Measurements from ENCODE around the gene FMN2.
A peak's percentile ranks its signal among the peaks of the same experiment; 100 is the strongest.

FMN2 gene

GRCh38 chr1:240498335-240498734 is 406.7 kb downstream of the FMN2 start:
- H3K79me2 ChIP-seq (ENCODE audit: control insufficient read depth, insufficient read depth, low read length, unreplicated experiment) = no peaks in the 10 kb centered on the region
- H3K36me3 ChIP-seq (ENCODE audit: insufficient read depth, low read length) = no peaks in the 10 kb centered on the region
- peaks cover 22% of the 10 kb centered on the region for H3K4me1 ChIP-seq (ENCODE audit: control insufficient read depth, insufficient read depth, low read length, unreplicated experiment)
- no peak overlapping the region for H3K27ac ChIP-seq (ENCODE audit: low read depth, low read length)
- no peak overlapping the region for H2AFZ ChIP-seq (ENCODE audit: low read length, unreplicated experiment)
- H3K27me3 ChIP-seq (ENCODE audit: insufficient read depth, low read length) = no peaks in the 10 kb centered on the region
- H3K4me3 ChIP-seq (ENCODE audit: low read depth, low read length) = no peak overlapping the region

GRCh38 chr1:240499012-240499411 is 407.3 kb downstream of the FMN2 start:
- Histone ChIP-seq H3K36me3 (ENCODE audit: insufficient read depth, low read length) (no peaks in the 10 kb centered on the region), H2AFZ (ENCODE audit: low read length, unreplicated experiment) (peak overlapping the region; percentile 8), H3K79me2 (ENCODE audit: control insufficient read depth, insufficient read depth, low read length, unreplicated experiment) (no peaks in the 10 kb centered on the region), H3K4me1 (ENCODE audit: control insufficient read depth, insufficient read depth, low read length, unreplicated experiment) (peaks cover 22% of the 10 kb centered on the region), H3K27ac (ENCODE audit: low read depth, low read length) (no peak overlapping the region), H3K4me3 (ENCODE audit: low read depth, low read length) (no peak overlapping the region), H3K27me3 (ENCODE audit: insufficient read depth, low read length) (no peaks in the 10 kb centered on the region)

- Histone ChIP-seq H3K79me2 (ENCODE audit: control insufficient read depth, insufficient read depth, low read length, unreplicated experiment) (no peaks in the 10 kb centered on the region), H3K36me3 (ENCODE audit: insufficient read depth, low read length) (no peaks in the 10 kb centered on the region), H3K4me1 (ENCODE audit: control insufficient read depth, insufficient read depth, low read length, unreplicated experiment) (peaks cover 22% of the 10 kb centered on the region), H3K4me3 (ENCODE audit: low read depth, low read length) (no peak overlapping the region), H3K27ac (ENCODE audit: low read depth, low read length) (peak overlapping the region; percentile 17; the same call in 1 of the 2 replicates), H3K27me3 (ENCODE audit: insufficient read depth, low read length) (no peaks in the 10 kb centered on the region), H2AFZ (ENCODE audit: low read length, unreplicated experiment) (no peak overlapping the region)
Measured at GRCh38 chr1:240500647-240501046, 409.0 kb downstream of the FMN2 start.

- Histone ChIP-seq H3K27me3 (ENCODE audit: insufficient read depth, low read length) (no peaks in the 10 kb centered on the region), H3K4me1 (ENCODE audit: control insufficient read depth, insufficient read depth, low read length, unreplicated experiment) (peaks cover 22% of the 10 kb centered on the region), H3K4me3 (ENCODE audit: low read depth, low read length) (no peak overlapping the region), H3K27ac (ENCODE audit: low read depth, low read length) (peak overlapping the region; percentile 17; the same call in 1 of the 2 replicates), H2AFZ (ENCODE audit: low read length, unreplicated experiment) (peak overlapping the region; percentile 64), H3K36me3 (ENCODE audit: insufficient read depth, low read length) (no peaks in the 10 kb centered on the region), H3K79me2 (ENCODE audit: control insufficient read depth, insufficient read depth, low read length, unreplicated experiment) (no peaks in the 10 kb centered on the region)
Measured at GRCh38 chr1:240501115-240501514, 409.4 kb downstream of the FMN2 start.

- Histone ChIP-seq H3K27me3 (ENCODE audit: insufficient read depth, low read length) (no peaks in the 10 kb centered on the region), H3K79me2 (ENCODE audit: control insufficient read depth, insufficient read depth, low read length, unreplicated experiment) (no peaks in the 10 kb centered on the region), H3K36me3 (ENCODE audit: insufficient read depth, low read length) (no peaks in the 10 kb centered on the region), H3K4me1 (ENCODE audit: control insufficient read depth, insufficient read depth, low read length, unreplicated experiment) (peaks cover 22% of the 10 kb centered on the region), H3K27ac (ENCODE audit: low read depth, low read length) (no peak overlapping the region), H2AFZ (ENCODE audit: low read length, unreplicated experiment) (no peak overlapping the region), H3K4me3 (ENCODE audit: low read depth, low read length) (no peak overlapping the region)
Measured at GRCh38 chr1:240503036-240503435, 411.4 kb downstream of the FMN2 start.

GRCh38 chr1:240503558-240503957 is 411.9 kb downstream of the FMN2 start:
- no peak overlapping the region for H3K4me3 ChIP-seq (ENCODE audit: low read depth, low read length)
- no peak overlapping the region for H3K27ac ChIP-seq (ENCODE audit: low read depth, low read length)
- H2AFZ ChIP-seq (ENCODE audit: low read length, unreplicated experiment) = no peak overlapping the region
- H3K79me2 ChIP-seq (ENCODE audit: control insufficient read depth, insufficient read depth, low read length, unreplicated experiment) = no peaks in the 10 kb centered on the region
- no peaks in the 10 kb centered on the region for H3K27me3 ChIP-seq (ENCODE audit: insufficient read depth, low read length)
- no peaks in the 10 kb centered on the region for H3K36me3 ChIP-seq (ENCODE audit: insufficient read depth, low read length)
- peaks cover 21% of the 10 kb centered on the region for H3K4me1 ChIP-seq (ENCODE audit: control insufficient read depth, insufficient read depth, low read length, unreplicated experiment)

GRCh38 chr1:240506176-240506575 is 414.5 kb downstream of the FMN2 start:
- peaks cover 5% of the 10 kb centered on the region for H3K4me1 ChIP-seq (ENCODE audit: control insufficient read depth, insufficient read depth, low read length, unreplicated experiment)
- no peaks in the 10 kb centered on the region for H3K79me2 ChIP-seq (ENCODE audit: control insufficient read depth, insufficient read depth, low read length, unreplicated experiment)
- no peak overlapping the region for H3K27ac ChIP-seq (ENCODE audit: low read depth, low read length)
- no peak overlapping the region for H3K4me3 ChIP-seq (ENCODE audit: low read depth, low read length)
- H3K36me3 ChIP-seq (ENCODE audit: insufficient read depth, low read length) = no peaks in the 10 kb centered on the region
- H2AFZ ChIP-seq (ENCODE audit: low read length, unreplicated experiment) = no peak overlapping the region
- no peaks in the 10 kb centered on the region for H3K27me3 ChIP-seq (ENCODE audit: insufficient read depth, low read length)

- Histone ChIP-seq H3K4me3 (ENCODE audit: low read depth, low read length) (no peak overlapping the region), H3K36me3 (ENCODE audit: insufficient read depth, low read length) (no peaks in the 10 kb centered on the region), H3K27ac (ENCODE audit: low read depth, low read length) (no peak overlapping the region), H3K79me2 (ENCODE audit: control insufficient read depth, insufficient read depth, low read length, unreplicated experiment) (no peaks in the 10 kb centered on the region), H3K4me1 (ENCODE audit: control insufficient read depth, insufficient read depth, low read length, unreplicated experiment) (no peaks in the 10 kb centered on the region), H2AFZ (ENCODE audit: low read length, unreplicated experiment) (no peak overlapping the region), H3K27me3 (ENCODE audit: insufficient read depth, low read length) (no peaks in the 10 kb centered on the region)
Measured at GRCh38 chr1:240508201-240508600, 416.5 kb downstream of the FMN2 start.

GRCh38 chr1:240508950-240509349 is 417.3 kb downstream of the FMN2 start:
- no peak overlapping the region for H3K27ac ChIP-seq (ENCODE audit: low read depth, low read length)
- no peaks in the 10 kb centered on the region for H3K36me3 ChIP-seq (ENCODE audit: insufficient read depth, low read length)
- no peak overlapping the region for H2AFZ ChIP-seq (ENCODE audit: low read length, unreplicated experiment)
- no peak overlapping the region for H3K4me3 ChIP-seq (ENCODE audit: low read depth, low read length)
- no peaks in the 10 kb centered on the region for H3K27me3 ChIP-seq (ENCODE audit: insufficient read depth, low read length)
- H3K4me1 ChIP-seq (ENCODE audit: control insufficient read depth, insufficient read depth, low read length, unreplicated experiment) = no peaks in the 10 kb centered on the region
- no peaks in the 10 kb centered on the region for H3K79me2 ChIP-seq (ENCODE audit: control insufficient read depth, insufficient read depth, low read length, unreplicated experiment)

GRCh38 chr1:240511789-240512188 is 420.1 kb downstream of the FMN2 start:
- Histone ChIP-seq H3K4me3 (ENCODE audit: low read depth, low read length) (no peak overlapping the region), H3K27me3 (ENCODE audit: insufficient read depth, low read length) (no peaks in the 10 kb centered on the region), H3K4me1 (ENCODE audit: control insufficient read depth, insufficient read depth, low read length, unreplicated experiment) (peaks cover 14% of the 10 kb centered on the region), H2AFZ (ENCODE audit: low read length, unreplicated experiment) (no peak overlapping the region), H3K36me3 (ENCODE audit: insufficient read depth, low read length) (no peaks in the 10 kb centered on the region), H3K79me2 (ENCODE audit: control insufficient read depth, insufficient read depth, low read length, unreplicated experiment) (no peaks in the 10 kb centered on the region), H3K27ac (ENCODE audit: low read depth, low read length) (no peak overlapping the region)

- Histone ChIP-seq H3K4me3 (ENCODE audit: low read depth, low read length) (0 out of 2 replicates have a peak overlapping the region, but pooled peaks have one; percentile 21), H2AFZ (ENCODE audit: low read length, unreplicated experiment) (peak overlapping the region; percentile 53), H3K79me2 (ENCODE audit: control insufficient read depth, insufficient read depth, low read length, unreplicated experiment) (no peaks in the 10 kb centered on the region), H3K27ac (ENCODE audit: low read depth, low read length) (0 out of 2 replicates have a peak overlapping the region, but pooled peaks have one; percentile 16), H3K36me3 (ENCODE audit: insufficient read depth, low read length) (no peaks in the 10 kb centered on the region), H3K27me3 (ENCODE audit: insufficient read depth, low read length) (no peaks in the 10 kb centered on the region), H3K4me1 (ENCODE audit: control insufficient read depth, insufficient read depth, low read length, unreplicated experiment) (peaks cover 14% of the 10 kb centered on the region)
Measured at GRCh38 chr1:240515505-240515904, 423.8 kb downstream of the FMN2 start.

All from ACC112 (cell line).